GM12873 (cell line): ENCODE results near the gene GDPD1.

Experiments
- TF ChIP-seq, protein P1 (sequence below): IDR thresholded peaks from 2 replicates; pipeline ENCODE4 v1.5.1; 2012; ENCODE audit warnings: low read depth, mild to moderate bottlenecking, moderate library complexity, low read length, control low read depth; ENCODE audit not compliant: insufficient read depth; ENCODE audit errors: missing control alignments

The GDPD1 gene

DNA sequence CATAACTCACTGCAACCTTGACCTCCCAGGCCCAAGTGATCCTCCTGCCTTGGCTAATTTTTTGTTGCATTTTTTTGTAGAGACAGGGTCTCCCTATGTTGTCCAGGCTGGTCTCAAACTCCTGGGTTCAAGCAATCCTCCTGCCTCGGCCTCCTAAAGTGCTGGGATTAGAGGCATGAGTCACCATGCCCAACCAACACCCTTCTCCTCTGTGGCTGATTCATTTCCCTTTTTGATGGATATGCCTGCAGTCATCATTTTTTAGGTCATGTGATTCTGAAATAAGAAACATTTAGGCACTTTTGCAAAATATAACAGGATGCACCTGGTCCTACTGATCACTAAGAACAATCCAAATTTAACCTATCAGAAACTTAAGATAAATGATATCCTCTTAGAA lies 67.1 kb downstream of the GDPD1 start:
- TF ChIP-seq, protein P1, sequence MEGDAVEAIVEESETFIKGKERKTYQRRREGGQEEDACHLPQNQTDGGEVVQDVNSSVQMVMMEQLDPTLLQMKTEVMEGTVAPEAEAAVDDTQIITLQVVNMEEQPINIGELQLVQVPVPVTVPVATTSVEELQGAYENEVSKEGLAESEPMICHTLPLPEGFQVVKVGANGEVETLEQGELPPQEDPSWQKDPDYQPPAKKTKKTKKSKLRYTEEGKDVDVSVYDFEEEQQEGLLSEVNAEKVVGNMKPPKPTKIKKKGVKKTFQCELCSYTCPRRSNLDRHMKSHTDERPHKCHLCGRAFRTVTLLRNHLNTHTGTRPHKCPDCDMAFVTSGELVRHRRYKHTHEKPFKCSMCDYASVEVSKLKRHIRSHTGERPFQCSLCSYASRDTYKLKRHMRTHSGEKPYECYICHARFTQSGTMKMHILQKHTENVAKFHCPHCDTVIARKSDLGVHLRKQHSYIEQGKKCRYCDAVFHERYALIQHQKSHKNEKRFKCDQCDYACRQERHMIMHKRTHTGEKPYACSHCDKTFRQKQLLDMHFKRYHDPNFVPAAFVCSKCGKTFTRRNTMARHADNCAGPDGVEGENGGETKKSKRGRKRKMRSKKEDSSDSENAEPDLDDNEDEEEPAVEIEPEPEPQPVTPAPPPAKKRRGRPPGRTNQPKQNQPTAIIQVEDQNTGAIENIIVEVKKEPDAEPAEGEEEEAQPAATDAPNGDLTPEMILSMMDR = no peak

DNA sequence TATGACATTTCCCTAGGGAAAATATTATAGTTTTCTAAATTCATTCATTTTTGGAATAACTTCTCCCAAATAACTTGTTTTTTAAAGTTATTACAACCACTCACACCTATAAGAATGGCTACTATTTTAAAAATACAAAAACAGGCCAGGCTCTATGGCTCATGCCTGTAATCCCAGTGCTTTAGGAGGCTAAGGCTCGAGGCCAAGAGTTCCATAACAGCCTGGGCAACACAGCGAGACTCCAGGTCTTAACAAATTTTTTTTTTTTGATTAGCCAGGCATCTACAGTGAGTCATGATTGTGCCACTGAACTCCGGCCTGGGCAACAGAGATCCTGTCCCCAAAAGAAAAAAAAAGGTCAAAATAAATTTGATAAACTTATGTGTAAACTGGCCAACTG lies 67.6 kb downstream of the GDPD1 start:
- TF ChIP-seq, protein P1 = no peak

DNA sequence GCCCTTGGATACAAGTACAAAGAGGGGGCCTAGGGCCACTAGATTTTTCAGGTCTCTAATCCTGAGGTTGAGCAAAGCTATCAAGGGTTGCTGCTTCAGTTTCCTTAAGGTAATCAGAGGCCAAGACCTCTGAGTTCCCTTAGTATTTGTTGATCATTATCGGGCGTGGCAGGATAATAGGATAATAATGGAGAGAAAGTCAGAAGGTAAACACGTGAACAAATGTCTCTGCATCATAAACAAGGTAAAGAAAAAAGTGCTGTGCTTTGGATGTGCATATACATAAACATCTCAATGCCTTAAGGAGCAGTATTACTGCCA lies 69.6 kb downstream of the GDPD1 start:
- TF ChIP-seq, protein P1 = no peak

DNA sequence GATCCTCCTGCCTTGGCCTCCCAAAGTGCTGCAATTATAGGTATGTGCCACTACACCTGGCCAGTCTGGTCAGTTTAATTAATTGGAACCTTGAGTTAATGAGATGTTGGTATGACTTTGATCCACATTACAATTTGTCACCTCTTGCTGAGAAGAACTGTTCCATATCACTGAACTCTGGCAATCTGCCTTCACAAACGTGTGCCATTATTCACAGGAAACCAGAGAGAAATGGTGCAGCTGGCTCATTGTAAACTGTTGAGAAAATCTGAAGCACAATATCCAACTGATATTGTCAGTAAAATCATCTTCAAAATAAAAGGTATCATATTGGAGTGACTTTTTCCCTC lies 71.8 kb downstream of the GDPD1 start:
- TF ChIP-seq, protein P1 = no peak

DNA sequence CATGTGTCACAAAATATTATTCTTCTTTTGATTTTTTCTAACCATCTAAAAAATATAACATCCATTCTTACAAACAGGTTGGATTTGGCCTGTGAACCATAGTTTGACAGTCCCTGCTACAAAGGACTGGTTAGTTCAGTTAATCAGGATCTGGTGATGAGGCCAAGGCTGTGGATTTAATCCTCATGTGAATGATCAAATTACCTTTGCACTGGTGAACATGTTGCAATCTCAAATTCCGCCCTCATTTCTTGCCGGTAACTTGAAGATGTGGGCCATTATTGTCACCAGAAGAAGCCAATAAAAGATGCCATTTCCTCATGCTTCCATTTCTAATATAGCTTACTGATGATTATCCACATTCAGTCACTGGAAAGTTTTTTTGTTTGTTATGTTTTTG lies 75.9 kb downstream of the GDPD1 start:
- TF ChIP-seq, protein P1 = no peak

DNA sequence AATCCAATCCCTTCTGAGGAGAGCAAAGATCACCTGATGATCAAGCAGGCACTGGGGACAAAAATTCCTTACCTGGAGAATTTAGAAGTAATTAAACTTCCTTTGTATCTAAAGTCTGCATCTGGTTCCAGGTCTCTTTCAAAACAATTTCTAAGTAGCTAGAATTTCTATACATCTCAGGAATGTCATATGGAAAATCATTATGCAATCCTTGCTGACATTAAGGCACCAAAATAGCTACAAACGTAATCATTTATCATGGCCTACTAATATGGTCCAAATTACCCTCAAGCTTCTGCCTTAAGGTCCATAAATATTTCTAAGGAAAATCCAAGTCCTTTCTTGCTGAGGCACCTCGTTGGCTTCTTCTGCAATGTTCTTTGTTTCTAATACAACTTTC lies 78.2 kb downstream of the GDPD1 start:
- TF ChIP-seq, protein P1 = no peak

DNA sequence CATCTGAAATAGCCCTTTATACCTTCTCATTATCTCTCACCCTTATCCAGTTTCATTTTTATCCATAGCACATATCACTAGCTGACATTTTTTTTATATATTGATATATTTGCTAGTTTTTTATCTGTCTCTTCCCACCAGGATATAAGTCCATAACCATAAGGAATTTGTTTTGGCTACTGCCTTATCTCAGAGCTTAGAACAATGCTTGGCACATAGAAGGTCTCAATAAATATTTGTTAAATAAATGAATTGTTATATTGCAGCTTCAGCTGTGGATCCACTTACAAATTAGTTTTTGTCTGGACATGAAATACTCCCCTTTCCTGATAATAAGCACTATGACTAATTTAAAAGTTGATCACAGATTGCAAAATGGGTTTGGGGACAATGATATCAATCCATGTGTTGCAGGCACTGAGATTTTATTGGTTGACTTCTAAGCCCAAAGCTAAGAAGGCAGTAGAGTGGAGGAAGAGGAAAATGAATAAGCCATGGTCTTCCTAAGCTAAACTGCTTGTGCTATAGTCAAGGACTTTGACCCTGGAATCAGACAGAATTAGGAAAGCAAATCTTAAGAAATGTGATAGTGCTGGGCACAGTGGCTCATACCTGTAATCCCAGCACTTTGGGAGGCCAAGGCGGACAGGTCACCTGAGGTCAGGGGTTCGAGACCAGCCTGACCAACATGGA lies 79.2 kb downstream of the GDPD1 start:
- TF ChIP-seq, protein P1 = no peak

DNA sequence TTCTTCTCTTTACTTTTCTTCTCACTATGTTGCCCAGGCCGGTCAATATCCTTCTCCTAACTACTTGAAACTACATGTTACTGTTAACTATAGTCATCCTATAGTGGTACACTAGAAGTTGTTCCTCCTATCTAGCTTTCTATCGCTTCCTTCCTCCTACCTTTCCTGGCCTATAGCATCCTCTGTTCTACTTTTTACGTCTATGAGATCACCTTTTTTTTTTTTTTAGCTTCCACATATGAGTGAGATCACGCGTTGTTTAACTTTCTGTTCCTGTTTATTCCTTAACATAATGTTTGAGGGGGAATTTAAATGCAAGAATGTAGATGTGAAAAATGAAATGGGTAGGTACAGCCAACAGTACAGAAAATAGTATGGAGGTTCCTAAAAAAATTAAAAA lies 80.6 kb downstream of the GDPD1 start:
- TF ChIP-seq, protein P1 = no peak
